ENCODE measurements around the gene IL20.
A peak's percentile ranks its signal among the peaks of the same experiment; 100 is the strongest.

The IL20 gene

GRCh38 chr1:206864939-206865671 is at the start of gene IL20:
Gene IL20, plus strand, starts transcription at chr1:206865623. Its CDS starts 230 bp downstream, at chr1:206865853.
- peak; percentile 46 for DNase-seq

- no peak for DNase-seq
Measured at GRCh38 chr1:206816390-206817287, 48.8 kb upstream of the IL20 start.

- peak; percentile 44 for DNase-seq
Measured at GRCh38 chr1:206821493-206821892, 43.9 kb upstream of the IL20 start.

GRCh38 chr1:206823727-206824126 is 41.7 kb upstream of the IL20 start:
- no peak for DNase-seq

- no peak for DNase-seq
Measured at GRCh38 chr1:206824331-206824730, 41.1 kb upstream of the IL20 start.

GRCh38 chr1:206826394-206826793 is 39.0 kb upstream of the IL20 start:
- peak; percentile 86 for DNase-seq

GRCh38 chr1:206828061-206828460 is 37.4 kb upstream of the IL20 start:
- no peak for DNase-seq

- DNase-seq: no peak
Measured at GRCh38 chr1:206828765-206829164, 36.7 kb upstream of the IL20 start.

GRCh38 chr1:206829282-206829681 is 36.1 kb upstream of the IL20 start:
- DNase-seq: no peak

GRCh38 chr1:206829875-206830274 is 35.5 kb upstream of the IL20 start:
- DNase-seq: no peak

GRCh38 chr1:206831650-206832049 is 33.8 kb upstream of the IL20 start:
- no peak for DNase-seq

GRCh38 chr1:206832352-206832880 is 33.0 kb upstream of the IL20 start:
- DNase-seq: no peak

GRCh38 chr1:206833106-206833680 is 32.2 kb upstream of the IL20 start:
- no peak for DNase-seq

- DNase-seq: peak; percentile 74
Measured at GRCh38 chr1:206833801-206834200, 31.6 kb upstream of the IL20 start.

GRCh38 chr1:206834217-206834616 is 31.2 kb upstream of the IL20 start:
- no peak for DNase-seq

- no peak for DNase-seq
Measured at GRCh38 chr1:206834711-206835110, 30.7 kb upstream of the IL20 start.

- no peak for DNase-seq
Measured at GRCh38 chr1:206835186-206835585, 30.2 kb upstream of the IL20 start.

- no peak for DNase-seq
Measured at GRCh38 chr1:206836111-206836510, 29.3 kb upstream of the IL20 start.

- no peak for DNase-seq
Measured at GRCh38 chr1:206839006-206839560, 26.3 kb upstream of the IL20 start.

GRCh38 chr1:206839857-206840256 is 25.6 kb upstream of the IL20 start:
- DNase-seq: no peak

- no peak for DNase-seq
Measured at GRCh38 chr1:206841609-206842323, 23.7 kb upstream of the IL20 start.

GRCh38 chr1:206842854-206843253 is 22.6 kb upstream of the IL20 start:
- no peak for DNase-seq
